Umbilical cord (tissue), 2 donors: ENCODE data around the gene SRGAP3. TPM values are rescaled to one million over a fixed set of nuclear protein-coding genes. Genes with fewer than 3 reads are reported as not detected.

Source experiments
- DNase-seq: peaks from one replicate; pipeline ENCODE4 v3.0.0-alpha.2; 2015; ENCODE audit warnings: low spot score
- total RNA-seq: library from RNA; depleted of rRNA; stranded (reverse); fragments of >200 nt; gene quantifications from one replicate; pipeline ENCODE4 v1.2.3, GENCODE V29; 2014; ENCODE audit warnings: low replicate concordance; ENCODE audit not compliant: insufficient read depth

Gene SRGAP3
- total RNA-seq, 1 donor from 2014 or later, result 10.4 TPM

DNA sequence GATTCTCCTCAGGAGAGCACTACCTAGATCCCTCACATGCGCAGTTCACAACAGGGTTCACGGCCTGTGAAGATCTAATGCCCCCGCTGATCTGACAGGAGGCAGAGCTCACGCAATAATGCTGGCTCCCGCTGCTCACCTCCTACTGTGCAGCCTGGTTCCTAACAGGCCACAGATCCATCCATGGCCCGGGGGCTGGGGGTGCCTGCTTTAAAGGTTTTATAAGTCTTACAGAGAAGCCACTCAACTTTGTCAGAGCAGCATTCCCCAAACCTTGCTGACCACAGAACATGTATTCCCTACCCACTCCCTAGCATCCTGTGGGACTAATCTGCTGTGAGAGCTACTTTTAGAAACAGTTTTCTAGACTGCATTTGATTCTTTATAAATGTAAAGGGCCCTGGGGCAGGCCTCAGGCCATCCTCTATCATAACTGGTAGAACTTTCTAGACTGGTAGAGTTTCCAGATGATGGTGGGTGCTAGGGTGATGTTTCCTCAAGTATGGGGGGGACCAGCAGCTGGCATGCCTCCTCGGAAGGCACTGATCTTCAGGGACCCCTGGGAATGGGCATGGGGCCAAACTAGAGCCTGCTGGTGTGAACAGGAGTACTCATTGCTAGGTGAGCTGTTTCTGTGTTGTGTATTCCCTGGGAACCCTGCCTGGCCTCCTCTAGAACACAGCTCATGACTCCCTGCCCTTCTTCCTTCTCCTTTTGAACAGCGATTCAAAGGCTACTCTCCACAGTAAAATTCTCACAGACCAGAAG, 260.5 kb downstream of the SRGAP3 start:
- DNase-seq, result peak; percentile 48

DNA sequence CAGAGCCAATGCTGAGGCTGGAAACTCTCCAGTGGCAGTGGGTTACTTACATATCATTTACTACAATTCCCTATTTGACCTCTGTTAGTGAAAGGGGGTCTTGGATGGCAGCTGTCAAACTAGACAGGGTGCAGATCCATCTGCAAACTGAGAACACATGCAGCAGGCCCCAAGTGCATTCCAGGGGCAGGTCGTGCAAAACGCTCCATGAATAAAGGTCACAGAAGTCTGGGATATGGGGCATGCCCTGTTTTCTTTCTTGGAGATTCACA, 261.1 kb downstream of the SRGAP3 start:
- DNase-seq, result no peak

DNA sequence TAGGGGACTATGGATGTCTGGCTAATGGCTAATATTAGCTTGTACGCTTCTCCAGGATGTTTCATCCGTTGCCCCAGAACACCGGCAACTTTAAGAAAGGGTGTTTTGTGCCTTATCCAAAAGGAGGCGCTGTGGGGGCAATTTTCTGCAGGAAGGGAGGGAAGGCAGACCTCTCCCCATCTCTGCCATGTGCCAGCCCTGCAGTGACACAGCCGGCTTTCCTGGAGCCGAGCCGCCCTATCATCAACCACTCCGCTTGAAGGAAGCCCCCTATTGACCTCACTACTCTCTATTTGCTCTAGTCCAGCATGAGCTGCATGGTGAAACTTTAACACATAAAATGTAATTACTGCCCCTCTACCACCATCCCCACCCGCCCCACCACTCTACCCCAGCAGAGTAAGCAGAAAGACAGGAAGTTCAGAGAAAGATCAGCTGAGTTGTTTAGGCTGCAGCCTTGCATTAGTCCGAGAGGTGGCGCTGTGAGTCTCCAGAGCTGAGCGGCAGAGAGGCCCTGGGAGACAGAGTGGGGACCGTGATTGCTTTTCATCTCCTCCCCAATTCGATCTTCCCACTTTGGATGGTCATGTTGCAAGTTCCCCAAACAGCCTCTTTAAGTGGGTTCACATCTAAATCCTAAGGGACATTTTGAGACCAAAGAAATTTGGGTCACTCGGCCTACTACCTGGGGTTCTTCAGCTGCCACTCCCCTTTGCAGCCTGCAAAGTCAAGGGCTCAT, 261.6 kb downstream of the SRGAP3 start:
- DNase-seq, result peak; percentile 80

DNA sequence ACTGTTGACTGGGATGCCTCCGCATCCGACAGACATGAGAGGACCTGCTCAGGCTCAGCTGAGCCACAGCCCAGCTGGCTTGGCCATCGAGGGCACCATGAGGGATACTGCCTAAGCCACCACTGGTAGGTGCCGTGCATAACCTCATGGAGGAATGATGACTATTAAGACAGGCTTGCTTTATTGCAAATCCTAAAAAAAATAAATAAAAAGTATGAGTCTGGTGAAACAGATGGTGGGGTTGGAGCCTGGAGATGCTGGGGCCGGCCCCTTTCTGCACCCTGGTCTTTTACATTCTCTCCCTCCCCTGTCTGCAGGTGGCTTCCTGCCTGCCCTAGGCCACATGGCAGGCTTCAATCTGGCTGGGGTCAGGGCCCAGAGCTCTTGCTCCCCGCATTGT, 262.2 kb downstream of the SRGAP3 start:
- no peak for DNase-seq

DNA sequence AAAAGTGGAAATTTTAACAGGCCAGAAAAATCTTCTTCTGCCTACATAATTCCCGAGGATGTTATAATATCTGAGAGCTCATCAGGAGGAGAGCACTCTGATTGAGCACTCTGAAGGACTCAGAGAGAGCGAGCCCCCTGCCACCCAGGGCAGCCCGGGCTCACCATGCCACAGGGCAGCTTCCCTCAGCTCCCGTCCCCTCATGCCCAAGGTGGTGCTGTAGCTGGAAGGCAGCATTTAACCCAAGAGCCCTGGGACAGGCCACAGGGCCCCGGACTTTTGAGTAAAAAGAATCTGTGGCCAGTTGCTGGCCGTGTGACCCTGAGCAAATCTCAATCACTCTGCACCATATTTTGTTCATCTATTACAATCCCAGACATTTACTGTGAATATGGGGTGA, 262.7 kb downstream of the SRGAP3 start:
- DNase-seq, result no peak

DNA sequence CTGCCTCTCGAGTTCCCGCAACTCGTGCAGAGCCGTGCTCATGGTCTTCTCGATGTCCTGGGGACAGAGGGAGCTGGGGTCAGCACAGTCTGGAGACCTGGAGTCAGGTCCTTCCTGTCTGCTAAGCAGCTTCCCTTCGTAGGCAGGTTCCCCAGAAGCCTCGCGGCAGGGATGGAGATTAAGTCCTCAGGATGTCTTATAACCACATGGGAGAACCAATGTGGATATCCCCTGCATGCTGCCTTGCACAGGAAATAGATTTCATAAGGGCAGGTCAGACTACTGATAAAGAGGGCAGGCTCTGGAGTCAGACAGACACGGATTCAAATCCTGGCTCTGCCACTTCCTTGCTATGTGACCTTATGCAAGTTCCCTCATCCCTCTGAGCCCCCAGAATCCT, 263.6 kb downstream of the SRGAP3 start:
- DNase-seq, result no peak

DNA sequence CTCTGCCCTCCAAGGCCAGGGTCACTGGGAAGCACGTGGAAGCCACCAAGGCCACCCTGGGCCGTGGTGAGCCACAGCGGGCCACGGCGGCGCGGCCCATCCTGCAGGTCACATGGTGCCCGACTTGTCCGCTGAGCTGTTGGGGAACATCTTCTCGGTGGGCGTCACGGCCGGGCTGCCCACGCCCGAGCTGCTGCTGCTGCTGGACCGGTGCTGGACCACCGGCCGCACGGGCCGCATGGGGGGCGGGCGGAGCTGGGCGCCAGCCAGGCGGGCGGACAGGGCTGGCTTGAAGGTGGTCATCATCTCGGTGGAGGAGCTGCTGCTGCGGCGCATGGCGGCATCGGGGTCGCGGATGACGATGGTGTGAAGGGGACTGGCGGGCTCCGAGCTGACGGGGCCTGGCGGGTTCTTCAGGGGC, 264.0 kb downstream of the SRGAP3 start:
- DNase-seq, result no peak

DNA sequence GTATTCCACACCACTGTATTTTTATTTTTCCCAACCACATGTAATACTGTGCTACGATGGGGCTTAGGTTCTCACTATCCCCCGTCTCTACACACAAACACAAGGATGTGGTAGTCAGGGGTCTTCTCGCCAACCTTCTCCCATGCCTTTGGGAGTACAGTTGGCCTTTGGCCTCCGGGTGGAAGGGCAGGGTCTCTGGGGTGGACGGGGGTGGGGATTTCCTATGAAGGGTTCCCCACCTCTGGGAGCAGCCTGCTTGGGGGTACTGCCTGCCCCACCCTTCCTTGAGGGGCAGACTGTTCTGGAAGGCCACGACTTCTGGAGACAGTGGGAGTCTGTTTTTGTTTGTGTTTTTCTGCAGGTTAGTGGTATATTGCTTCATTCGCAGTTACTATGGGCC, 264.9 kb downstream of the SRGAP3 start:
- no peak for DNase-seq

DNA sequence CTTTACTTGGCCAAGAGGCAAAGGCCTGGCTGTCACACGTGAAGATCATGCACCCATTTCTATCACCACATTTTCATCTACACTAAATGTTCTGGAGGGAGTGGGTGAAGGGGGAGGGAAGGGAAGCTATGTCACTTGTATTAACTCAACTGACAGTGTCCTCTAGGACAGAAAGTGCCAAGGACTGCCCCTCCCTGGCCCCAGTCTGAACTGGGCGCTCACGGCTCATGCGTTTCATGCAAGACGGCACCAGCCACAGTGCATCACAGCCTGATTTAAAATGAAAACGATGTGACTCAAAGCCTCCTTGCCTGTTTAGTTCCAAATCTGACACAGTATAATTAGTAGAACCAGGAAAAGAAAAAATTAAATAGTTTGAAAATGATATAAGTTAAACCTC, 265.4 kb downstream of the SRGAP3 start:
- DNase-seq, result no peak

DNA sequence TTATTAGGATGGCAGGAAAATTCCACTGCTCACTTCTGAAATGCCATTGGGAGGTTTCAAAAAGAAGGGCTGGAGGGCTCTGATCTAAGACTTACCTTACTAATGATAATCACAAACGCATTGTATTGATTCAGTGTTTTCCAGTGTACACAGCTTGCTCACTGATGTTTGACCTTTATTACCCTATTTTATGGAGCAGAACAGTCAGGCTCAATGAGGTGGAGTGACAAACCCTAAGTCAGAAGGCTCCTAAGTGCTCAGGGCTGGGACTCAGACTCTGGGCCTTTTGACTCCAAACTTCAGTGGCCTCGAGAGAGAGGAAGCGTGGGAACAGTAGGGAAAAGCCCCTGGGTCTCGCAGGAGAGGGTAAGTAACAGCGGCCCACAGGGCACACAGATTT, 265.9 kb downstream of the SRGAP3 start:
- no peak for DNase-seq

DNA sequence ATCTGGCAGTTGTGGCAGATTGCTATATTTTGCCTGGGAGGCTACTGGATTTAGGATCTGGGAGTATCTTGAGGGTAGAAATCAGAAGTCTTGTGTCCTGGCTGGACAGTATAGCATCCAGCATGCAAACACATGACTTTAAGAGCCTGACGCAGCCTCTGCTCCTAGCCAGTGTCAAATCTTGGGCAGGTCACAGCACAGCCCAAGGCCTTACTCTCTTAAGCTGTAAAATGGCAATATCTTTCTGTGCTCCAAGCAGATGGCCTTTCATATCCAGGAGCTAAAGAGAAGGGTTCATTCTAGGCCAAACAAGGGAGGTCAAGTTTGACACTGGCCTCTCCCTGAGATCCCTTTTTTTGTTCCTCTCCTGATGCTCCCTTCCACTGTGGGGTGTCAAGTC, 266.4 kb downstream of the SRGAP3 start:
- DNase-seq, result no peak

DNA sequence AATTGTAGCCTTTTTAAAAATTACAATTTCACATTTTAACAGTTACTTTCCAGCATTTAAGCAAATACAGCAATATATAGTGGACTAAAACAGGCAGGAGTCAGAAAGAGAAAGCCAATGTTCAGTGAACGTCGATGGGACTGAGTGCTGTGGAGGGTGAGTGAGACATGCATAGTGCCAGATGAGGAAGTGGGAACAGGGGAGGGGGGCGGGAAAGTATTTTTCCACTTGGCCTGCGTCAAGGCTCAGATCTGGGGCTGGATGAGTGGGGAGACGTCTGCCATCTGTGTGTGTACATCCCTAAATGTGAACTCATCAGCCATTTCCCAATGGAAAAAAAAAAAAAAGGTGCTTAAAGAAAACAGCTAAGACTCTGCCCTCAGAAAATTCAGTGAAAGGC, 266.9 kb downstream of the SRGAP3 start:
- peak; percentile 33 for DNase-seq

DNA sequence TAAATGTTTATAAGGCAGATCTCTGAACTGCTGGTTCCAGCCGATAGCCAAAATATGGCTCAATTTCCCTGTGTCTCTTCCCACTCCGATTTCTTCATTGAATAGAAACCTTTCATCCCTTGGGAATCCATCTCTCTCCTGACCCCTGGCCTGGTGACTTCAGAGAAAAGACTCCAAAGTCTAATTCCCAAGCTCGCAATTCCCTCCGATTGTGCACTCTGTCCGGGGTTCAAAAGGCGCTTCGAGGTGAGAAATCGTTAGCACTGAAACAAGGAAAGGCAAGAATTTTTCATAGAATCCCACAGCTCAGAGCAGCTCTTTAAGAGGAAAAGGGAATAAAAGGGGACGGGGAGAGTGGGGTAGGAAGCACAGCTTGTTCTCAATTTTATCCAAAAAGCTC, 267.7 kb downstream of the SRGAP3 start:
- DNase-seq, result no peak

DNA sequence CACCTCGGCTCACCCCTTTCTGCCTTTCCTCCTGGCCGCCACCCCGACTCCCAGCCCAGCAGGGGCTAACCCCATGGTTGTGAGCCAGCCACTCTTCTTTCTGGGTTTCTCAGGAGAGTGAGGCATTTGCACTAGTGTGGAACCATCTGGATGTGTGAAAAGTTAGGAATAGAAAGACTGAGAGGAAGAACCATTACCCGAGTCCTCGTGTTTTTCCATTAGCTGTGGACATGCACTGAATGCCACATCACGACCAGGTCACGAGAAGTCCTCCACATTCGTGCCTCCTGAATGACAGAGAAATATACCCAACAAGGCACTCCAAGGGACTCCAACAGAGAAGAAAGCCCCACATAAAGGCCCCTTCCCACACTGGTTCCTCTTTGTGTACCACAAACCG, 268.1 kb downstream of the SRGAP3 start:
- DNase-seq, result no peak

DNA sequence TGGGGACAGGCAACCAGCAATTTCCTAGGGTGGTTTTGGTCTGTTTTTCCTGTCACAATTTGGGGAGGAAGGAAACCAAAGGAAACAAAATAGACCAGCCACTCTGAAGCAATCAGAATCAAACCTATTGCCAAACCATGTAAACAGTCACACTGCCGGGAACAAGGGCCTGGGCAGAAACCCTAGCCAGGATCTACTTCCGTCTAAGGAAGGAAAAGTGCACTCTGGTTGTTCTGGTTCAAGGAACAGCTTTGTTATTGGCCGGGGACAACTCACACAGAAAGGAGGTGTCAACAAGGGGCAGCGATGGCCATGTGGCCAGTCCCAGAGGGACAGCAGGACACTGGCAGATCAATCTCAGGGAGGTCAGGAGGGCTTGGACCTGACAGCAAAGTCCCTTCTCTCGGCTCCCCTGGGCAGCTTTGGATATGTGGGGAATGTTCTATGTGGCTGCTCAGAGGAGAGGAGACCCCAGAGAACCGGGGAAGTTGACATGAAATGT, 268.6 kb downstream of the SRGAP3 start:
- no peak for DNase-seq

DNA sequence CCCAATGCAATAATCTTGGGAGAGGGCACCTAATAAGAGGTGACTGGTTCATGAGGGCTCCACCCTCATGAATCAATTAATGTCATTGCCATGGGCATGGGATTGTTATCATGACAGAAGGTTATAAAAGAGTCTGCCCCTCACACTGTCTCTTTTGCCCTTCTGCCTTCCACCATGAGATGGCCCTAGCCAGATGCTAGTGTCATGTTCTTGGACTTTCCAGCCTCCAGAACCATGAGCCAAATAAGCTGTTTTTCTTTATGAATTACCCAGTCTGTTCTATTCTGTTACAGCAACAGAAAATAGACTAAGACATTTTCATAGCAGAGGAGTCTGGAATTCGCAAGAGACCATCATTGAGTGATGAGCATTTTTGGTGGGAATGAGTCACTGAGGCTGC, 270.2 kb downstream of the SRGAP3 start:
- no peak for DNase-seq

DNA sequence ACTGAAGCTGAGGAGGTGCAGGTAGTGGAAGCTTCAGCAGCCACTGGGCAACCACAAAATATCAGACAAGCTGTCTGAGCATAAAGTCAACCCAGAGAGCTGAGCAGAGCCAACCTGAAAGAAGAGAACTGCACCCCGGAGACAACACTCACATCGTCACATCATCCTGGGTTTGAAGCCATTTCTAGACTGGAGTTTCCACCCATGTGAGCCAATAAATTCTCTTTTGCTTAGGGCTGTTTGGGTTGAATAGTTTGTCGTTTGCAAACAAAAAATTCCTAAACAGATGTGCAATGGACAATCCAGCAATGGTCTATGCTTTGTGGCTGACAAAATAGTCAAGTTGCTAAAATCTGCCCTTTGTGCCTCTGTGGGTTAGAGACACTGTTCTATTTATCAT, 270.9 kb downstream of the SRGAP3 start:
- no peak for DNase-seq

DNA sequence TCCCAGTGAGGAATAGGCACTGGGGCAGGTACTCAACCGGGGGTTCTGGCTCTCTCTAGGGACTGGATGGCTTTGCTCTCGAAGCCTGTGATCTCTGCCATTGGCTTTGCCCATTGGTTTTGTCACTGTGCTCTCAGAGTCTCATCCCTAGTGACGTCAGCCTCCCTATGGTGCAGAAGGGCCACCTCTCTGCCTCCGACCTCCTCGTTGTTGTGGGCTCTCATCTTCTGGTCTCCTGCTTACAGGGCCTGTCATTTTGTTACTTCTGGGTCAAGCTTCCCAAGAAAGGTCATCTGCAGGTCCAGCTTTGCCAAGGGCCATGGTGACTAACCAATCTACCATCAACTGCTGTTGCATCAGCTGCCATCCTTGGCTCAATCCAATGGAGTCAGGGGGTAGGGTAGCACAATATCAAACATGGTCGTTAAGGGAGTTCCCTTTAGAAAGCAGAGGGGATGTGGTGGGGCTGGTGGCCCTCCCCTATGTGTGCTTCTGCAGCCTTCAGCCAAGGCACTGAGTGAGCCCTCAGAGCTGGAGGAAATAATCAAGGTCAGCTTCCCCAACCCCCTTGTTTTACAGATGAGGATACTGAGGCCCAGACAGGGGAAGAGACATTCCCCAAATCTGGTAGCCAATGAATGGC, 272.8 kb downstream of the SRGAP3 start:
- no peak for DNase-seq

DNA sequence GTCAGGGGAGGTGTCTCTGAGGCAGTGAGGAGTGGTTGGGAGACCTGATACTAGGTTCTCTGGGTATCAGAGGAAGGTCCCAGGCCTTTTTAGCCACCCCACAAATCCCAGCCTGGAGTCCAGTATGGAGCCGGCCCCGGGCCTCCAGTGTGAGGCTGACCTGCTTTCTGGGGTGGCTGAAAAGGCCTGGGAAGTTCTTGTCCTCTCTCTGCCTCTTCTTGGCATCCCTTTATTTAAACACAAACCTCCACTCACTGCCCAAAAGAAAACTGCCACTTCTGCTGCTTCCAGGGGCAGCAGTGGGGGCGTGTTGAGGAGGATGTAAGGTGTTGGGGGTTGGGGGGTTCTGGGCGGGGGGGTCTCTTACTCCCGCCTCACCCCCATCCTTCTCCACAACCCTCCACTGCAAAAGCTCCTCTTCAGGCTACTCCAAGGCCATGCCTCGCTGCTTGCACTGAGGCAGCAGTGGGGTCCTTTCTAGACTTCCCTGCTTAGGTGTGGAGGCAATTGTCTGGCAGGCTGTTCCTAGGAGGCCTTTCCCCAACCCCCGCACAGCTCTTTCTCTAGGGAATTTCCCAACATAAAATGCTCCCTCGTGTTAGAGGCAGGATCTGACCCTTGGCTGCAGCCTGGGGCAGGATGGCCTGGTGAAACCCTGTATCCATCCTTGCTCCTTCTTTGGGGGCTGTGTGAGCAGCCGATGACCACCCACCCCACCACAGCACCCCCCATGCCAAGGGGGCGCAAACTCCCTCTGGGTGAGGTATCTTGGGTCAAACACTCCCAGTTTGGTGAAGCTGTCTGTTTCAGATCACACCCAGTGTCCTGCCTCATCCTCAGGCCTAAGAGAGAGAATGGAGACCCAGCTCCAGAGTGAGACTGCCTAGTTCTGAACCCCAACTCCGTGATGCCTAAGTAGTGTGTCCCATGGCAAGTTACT, 274.1 kb downstream of the SRGAP3 start:
- no peak for DNase-seq

DNA sequence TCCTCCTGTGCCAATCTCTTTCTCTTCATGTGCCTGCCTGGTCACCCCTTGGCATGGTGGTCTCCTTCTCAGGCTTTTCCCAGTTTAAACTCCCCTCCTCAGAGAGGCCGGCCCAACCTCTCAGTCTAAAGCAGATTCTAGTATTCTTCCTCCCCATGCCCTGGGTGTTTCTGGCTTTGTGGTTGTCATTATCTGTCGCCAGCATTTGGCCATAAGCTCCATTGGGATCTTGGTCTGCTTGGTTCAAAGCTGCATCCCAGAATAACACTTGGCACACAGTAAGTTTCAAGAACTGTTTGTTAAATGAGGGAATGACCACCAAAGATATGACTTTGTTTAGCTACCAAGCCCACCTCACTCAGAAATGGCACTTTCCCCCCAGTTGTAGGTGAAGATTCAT, 275.0 kb downstream of the SRGAP3 start:
- DNase-seq, result no peak

DNA sequence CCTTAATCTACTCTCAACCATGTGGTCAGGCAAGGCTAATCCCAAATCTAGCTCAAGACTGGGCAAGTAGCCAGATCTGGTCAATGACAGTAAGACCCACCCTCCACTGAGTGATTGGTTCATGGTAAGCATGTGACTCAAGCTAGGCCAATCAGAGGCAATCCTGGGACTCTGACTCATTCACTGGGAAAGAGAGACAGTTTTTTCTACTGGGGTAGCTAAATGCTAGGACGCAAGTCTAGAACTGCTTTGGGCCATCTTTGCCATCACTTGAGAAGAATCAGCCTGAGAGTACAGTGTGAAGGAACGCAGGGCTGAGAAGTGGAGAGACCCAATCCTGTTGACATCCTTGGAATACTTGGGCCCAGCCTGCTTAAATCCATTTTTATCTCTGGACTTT, 276.8 kb downstream of the SRGAP3 start:
- peak; percentile 52 for DNase-seq
